Measurements from ENCODE around the gene POC1B. TPM values are rescaled to one million over a fixed set of nuclear protein-coding genes. Genes with fewer than 3 reads are reported as not detected.

POC1B gene
- total RNA-seq, 1 donor from 2014 or later: 15.3 TPM

DNA sequence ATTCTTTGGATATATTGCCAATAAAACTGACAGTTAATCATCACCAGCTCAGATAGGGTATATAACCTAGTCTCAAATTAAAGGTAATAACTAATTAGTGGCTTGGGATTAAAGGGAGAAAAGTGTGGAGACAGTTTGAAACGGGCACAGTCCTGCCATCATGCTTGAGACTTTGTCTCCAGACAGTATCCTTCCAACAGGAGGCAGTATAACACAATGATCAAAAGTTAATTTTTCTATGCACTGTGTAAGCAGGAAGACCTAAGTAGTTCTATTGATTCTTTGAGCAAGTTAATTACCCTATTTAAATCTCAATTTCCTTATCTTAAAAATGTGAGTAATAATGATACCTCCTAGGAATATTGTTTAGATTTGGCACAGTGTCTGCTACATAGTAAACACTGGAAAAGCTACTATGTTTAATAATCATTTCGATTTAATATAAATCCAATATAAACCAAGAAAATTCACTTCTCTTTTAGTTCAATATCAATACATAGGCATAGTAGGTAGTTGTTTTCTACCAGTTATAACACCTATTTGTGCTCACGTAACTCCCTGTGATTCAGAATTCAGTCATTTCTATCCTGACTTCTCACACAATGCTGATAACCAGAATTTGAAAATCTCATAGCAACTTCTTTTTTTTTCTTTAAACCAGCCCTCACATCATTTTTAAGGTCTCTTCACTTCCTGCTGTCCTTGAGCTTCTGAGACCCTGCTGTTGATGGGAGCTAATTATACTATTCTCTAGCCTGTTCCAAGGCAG lies 54.9 kb downstream of the POC1B start:
- DNase-seq (ENCODE audit: extremely low spot score, unreplicated experiment): no peak
- peaks cover 10% of the 10 kb centered on the region for H3K36me3 Mint-ChIP-seq
- TF ChIP-seq CTCF (conservative IDR thresholded peaks at IDR 0.05): peak; percentile 74
- H3K4me3 Mint-ChIP-seq: no peak overlapping the region
- no peaks in the 10 kb centered on the region for H3K9me3 Mint-ChIP-seq
- H3K27ac Mint-ChIP-seq: no peak overlapping the region
- peaks cover 8% of the 10 kb centered on the region for H3K4me1 Mint-ChIP-seq (ENCODE audit: unreplicated experiment)
- no peaks in the 10 kb centered on the region for H3K27me3 Mint-ChIP-seq

- DNase-seq (ENCODE audit: extremely low spot score, unreplicated experiment): no peak
- Mint-ChIP-seq H3K4me1 (ENCODE audit: unreplicated experiment) (peaks cover 11% of the 10 kb centered on the region), H3K27ac (no peak overlapping the region), H3K36me3 (peaks cover 10% of the 10 kb centered on the region), H3K9me3 (no peaks in the 10 kb centered on the region), H3K4me3 (no peak overlapping the region), H3K27me3 (no peaks in the 10 kb centered on the region)
- TF ChIP-seq CTCF (conservative IDR thresholded peaks at IDR 0.05): no peak
Measured at GRCh38 chr12:89469361-89469760, 56.5 kb downstream of the POC1B start.

GRCh38 chr12:89468648-89469326 lies 57.1 kb downstream of the POC1B start:
- DNase-seq (ENCODE audit: extremely low spot score, unreplicated experiment): no peak
- H3K4me1 Mint-ChIP-seq (ENCODE audit: unreplicated experiment): peaks cover 11% of the 10 kb centered on the region
- H3K36me3 Mint-ChIP-seq: peaks cover 10% of the 10 kb centered on the region
- no peak for TF ChIP-seq CTCF (conservative IDR thresholded peaks at IDR 0.05)
- no peak overlapping the region for H3K27ac Mint-ChIP-seq
- no peaks in the 10 kb centered on the region for H3K9me3 Mint-ChIP-seq
- H3K4me3 Mint-ChIP-seq: no peak overlapping the region
- H3K27me3 Mint-ChIP-seq: no peaks in the 10 kb centered on the region

- Mint-ChIP-seq H3K9me3 (no peaks in the 10 kb centered on the region), H3K4me3 (no peak overlapping the region), H3K4me1 (ENCODE audit: unreplicated experiment) (peaks cover 11% of the 10 kb centered on the region), H3K27ac (no peak overlapping the region), H3K36me3 (peaks cover 10% of the 10 kb centered on the region), H3K27me3 (no peaks in the 10 kb centered on the region)
- no peak for DNase-seq (ENCODE audit: extremely low spot score, unreplicated experiment)
- TF ChIP-seq CTCF (conservative IDR thresholded peaks at IDR 0.05): no peak
Measured at GRCh38 chr12:89468017-89468416, 57.8 kb downstream of the POC1B start.

DNA sequence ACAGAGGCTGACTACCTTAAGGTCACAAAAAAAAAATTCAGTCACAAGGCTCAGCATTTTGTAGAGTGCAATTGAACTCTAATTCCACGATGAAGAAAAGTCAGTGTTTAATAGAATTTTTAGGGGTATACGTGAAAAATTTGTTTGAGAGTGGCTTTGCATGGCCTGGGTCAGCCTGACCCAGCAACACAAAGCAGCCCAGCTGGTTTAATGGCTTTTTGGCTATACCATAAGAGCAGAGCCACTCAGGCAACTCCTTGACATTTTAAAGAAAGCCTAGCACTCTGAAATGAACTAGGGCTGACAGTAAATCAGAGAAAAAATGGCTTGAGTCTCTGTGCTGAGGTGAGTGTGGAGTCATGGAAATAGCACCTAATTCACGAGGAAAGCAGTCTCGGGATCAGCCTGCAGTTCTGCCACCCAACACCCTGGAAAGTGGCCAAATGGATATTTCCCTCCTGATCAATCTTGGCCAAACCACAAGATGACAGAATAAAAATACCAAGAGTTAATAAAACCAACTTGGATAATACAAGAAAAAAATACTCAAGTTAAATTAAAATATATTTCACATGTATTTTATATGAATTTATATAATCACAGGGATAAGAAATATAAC lies 60.8 kb downstream of the POC1B start:
- TF ChIP-seq CTCF (conservative IDR thresholded peaks at IDR 0.05): no peak
- H3K27me3 Mint-ChIP-seq: no peaks in the 10 kb centered on the region
- no peaks in the 10 kb centered on the region for H3K9me3 Mint-ChIP-seq
- peaks cover 23% of the 10 kb centered on the region for H3K4me1 Mint-ChIP-seq (ENCODE audit: unreplicated experiment)
- no peak overlapping the region for H3K27ac Mint-ChIP-seq
- no peak for DNase-seq (ENCODE audit: extremely low spot score, unreplicated experiment)
- peaks cover 10% of the 10 kb centered on the region for H3K36me3 Mint-ChIP-seq
- H3K4me3 Mint-ChIP-seq: no peak overlapping the region
